Limb (tissue), 2 donors: ENCODE measurements around the gene SGMS1.

Experiments used
- DNase-seq, 2 donors: peaks; one replicate each; pipeline ENCODE4 v3.0.0-alpha.2; 2016; ENCODE audit errors: extremely low spot score in 2 of 2

The SGMS1 gene

DNA sequence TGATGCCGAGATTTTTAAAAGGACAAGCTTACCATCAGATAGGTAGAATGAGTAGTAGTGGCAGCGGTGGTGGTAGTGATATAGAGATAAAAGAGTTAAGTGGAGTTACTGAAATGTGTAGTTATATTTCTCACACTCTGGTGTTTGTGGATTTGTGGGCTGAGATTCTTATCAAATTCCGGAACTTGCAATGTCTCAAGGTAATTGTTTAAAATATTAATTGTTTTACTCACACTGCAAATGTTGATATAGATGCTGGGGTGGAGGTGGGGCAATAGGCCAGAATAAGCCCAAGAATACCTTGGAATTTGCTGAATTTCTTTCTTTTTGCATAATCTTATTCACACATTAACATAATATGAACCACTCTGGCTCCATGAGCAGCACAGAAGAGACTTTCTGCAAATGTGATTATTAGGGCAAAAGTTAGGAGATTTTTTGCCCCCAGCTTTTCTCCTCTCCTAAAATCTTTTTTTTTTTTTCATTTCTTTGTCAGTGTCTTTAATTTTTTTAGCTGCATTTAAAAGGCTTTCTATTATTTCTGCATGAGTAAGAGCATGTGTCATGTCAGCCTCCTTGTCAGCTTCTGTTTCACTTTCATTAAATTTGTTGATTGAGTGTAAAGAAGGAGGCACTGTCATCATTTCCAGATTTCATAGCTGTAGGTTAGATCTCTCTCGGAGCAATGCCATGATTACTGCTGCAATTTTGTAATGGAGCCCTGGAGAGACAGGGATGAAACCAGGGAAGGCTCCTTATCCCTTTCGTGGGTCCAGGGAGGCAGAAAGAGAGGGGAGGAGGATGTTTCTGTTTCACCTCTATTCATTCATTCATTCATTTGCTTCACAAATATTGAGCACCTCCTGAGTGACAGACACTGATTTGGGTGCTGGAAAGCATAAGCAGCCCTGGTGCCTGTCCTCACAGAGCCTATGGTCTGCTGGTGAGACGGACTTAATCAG lies 13.1 kb upstream of the SGMS1 start:
- no peak for DNase-seq

DNA sequence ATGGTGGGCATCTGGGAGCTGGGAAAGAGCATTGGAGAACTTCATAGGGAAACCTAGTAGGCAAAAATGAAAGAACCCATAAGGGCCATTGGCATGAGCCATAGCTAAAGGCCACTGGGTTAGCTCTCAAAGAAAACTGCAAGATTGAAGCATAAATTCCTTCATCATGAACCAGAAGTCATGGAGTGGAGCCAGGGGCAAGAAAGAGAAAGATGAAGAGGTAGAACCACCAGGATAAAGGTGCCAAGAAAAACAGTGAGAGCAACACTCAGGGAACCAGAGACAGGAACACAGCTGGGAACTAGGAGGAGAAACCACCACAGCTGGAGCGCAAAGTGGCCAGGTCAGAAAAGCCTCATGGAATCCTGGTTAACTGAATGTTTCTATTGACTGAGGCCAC lies 11.5 kb upstream of the SGMS1 start:
- no peak for DNase-seq

DNA sequence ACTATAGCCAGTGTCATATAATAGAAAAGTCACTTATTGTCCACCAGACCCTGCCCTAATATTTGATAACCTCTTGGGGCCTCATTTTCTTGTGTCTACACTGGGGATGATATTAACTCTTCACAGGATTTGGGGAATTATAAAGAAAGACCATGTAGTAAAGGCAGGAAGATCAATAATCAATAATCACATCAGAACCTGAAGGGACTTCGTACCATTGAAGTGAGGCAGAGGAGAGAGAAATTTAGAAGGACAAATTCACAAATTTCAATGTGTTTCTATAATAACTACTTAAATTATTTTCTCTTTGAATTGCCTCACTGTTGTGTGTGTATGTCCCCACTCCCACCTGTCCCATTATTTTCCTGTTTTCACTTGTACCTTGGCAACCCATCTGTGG lies 10.7 kb upstream of the SGMS1 start:
- no peak for DNase-seq

DNA sequence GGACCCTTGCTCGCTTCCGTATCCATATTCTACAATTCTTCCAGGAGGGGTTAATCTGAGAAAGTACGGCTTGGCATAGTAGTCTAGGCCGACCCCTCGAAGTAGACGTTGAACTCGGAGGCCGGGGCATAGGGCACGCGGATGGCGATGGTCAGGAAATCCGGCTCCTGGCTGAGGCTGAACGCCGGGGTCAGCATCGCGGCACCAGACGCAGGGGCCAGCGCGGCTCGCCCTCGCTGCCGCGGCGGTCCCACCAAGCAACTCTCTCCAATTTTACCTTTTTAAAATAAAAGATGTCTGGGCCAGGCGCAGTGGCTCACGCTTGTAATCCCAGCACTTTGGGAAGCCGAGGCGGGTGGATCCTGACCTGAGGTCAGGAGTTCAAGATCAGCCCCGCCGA lies 7.3 kb upstream of the SGMS1 start:
- no peak for DNase-seq

DNA sequence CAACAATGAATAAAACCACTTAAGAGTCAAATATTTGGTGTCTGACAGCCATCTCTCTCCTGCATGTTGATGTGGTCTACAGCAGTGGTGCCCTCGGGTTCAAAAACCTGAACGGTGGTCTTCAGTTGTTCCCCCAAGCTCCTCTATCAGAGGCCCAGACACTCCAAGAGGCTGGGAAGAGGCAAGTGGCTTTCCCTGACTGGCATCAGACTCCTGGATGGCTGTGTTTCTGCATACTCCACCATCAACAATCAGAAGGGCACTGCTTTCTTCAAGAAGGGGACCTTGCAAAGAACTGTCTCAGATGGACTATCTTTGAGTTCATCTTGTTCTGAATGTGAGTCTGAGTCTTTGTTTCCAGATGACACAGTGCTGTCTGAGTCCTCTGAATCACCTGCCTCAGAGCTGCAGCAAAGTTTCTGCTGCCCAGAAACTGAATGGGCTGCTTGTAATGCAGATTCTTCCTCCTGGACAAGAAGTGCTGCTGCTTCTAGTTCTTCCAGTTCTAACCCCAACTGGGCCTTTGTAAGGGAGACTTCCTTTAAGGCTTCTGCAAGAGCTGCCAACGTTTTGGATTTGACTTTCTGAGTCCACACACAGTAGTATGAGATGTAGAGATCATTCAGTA lies 5.9 kb upstream of the SGMS1 start:
- DNase-seq = no peak

DNA sequence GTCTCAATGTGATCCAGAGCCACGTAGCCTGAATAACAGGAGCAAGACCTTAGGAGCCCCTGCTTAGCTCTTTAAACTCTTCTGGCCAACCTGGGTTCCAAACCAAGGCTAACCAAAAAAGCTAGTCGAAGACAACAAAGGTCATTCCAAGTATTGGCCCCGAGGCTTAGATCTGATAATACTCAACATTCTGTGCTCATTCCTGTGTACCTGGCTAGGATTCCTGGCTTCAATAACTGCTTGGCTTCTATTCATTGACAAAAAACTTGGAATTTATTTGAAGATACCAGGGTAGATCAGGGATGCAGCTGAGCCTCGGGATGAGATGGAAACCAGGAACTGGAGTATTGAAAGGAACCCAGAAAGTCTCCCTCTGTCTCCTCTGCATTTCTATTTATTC lies 4.1 kb upstream of the SGMS1 start:
- DNase-seq = no peak

DNA sequence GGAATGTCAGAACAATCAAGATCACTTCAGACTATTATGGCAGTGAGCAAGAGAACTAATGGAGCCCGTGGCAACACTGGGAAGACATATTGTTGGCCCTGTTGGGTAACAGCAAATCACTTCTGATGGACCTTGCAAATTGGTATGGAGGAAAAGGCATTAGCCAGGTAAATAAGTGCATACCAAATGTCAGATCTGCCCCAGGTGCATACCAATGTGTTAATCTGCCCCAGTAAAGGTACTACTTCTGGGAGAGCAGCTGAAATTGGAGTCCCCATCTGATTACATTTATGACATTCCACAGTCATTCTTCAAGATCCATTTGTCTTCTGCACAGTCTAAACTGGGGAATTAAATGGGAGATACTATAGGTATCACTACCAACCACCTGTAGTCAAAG lies 3.7 kb upstream of the SGMS1 start:
- DNase-seq = no peak

DNA sequence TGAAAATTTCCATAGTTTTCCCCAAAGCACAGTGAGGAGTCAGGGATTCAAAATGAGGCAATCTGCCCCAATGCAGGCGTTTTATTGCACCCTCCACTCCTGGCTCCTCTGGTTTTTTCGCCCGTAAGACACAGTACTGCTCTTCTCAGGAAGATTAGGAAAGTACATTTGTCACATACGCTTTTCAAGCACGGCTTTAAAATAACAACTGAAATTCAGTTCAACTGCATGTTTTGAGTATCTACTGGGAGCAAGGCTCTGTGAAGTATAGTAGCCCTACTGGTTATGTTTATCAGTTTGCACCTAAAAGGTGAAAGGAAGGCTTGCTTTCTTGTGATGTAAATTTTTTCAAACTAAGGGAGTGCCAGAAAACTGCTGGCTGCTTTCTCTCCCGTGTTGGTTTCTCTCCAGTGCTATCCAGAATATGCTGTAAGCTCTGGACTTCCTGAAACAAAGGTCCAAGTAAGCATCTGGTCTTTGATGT lies 1.9 kb upstream of the SGMS1 start:
- DNase-seq = peak in 1 of 2 donors; percentile 15

DNA sequence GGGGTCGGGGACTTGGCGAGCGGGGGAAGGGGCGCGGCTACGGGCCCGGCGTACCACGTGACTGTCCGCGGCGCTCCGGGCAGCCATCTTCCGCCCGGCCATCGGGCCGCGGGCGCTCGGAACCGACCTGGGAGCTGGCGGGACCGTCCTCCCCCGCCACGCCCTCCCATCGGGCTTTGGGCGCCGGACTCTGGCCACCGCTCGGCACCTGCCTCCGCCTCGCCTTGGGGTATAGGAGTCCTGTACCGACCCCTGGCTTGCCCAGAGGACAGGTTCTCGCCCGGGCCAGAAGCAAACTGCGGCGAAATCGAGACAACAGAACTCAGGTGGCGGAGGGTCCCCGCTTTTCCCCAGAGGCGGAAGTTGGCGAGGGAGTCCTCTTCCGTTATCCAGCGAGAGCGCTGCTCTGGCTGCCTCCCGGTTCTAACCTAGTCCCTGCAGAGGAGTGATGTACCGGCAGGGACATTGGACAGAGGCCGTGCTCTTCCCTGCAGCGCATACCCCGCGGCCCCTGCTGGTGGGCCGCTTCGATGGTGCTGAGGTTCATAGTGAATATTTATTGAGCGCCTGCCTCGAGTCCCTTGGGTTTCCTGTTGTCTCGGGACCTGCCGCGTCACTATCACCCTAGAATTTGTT lies 1.2 kb upstream of the SGMS1 start:
- DNase-seq = peak in 1 of 2 donors; percentile 75

DNA sequence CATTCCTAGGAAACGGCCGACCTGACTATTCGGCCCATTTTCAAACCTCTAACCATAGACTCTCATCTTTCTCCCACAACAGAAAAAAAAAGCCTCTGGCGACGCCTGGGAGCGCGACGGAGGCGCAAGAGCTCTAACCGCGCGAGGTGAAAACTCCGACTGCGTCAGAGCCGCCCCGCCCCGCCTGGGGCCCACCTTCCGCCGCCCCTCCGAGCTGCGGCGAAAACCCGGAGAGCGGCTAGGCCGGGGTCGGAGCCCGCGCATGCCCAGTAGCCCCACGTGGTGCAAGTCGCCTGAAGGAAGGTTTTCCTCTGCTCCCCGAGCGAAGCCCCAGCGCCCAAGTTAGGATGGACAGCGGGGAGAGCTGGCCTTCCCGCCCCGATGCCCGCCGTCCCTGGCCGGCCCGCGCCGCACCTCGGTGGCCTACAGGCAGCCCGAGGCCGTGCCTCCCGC lies 683 bp upstream of the SGMS1 start:
- DNase-seq = peak; percentile 98

DNA sequence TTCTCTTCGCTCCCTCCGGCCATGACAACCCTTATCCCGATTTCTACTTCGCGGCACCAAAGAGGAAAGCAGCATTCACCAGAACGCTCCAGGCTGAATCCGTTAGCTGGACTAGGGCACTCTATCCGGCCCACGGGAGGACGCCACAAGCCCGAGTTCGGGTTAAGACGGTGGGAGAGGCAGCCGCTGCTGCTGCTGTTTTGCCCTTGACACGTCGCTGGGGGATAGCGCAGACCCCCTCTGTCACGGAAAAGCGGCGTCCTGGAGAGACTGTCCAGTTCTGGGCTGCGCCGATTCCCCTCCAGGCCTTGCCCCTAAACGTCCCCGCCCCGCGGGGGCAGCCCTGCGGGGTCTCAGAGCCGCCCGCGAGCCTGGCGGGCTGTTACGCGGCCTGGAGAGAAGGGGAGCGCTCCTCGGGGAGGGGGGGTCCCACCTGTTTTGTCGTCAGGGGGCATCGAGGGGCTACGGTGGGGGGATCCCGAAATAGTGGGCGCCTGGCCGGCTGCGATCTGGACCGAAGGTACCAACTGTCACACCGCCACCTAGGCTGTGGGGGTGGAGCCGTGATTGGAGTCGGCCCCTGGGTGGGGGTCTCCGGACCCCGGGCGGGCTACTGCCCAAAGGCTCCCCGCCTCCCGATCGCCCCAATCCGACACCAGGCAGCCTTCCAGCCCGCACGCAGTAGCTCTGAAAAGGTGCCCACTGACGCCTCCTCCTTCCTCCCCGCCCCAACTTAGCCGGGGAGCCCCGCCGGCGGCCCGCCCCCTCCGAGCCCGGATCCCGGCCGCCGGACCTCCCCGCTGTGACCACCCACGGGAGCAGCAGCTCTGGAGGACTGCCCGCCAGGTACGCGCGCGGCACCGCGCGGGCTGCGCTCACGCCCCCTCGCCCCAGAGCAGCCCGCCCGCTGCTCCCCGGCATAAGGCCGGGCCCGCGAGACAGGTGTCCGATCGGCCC lies 772 bp downstream of the SGMS1 start:
- DNase-seq = peak; percentile 27 to 72

DNA sequence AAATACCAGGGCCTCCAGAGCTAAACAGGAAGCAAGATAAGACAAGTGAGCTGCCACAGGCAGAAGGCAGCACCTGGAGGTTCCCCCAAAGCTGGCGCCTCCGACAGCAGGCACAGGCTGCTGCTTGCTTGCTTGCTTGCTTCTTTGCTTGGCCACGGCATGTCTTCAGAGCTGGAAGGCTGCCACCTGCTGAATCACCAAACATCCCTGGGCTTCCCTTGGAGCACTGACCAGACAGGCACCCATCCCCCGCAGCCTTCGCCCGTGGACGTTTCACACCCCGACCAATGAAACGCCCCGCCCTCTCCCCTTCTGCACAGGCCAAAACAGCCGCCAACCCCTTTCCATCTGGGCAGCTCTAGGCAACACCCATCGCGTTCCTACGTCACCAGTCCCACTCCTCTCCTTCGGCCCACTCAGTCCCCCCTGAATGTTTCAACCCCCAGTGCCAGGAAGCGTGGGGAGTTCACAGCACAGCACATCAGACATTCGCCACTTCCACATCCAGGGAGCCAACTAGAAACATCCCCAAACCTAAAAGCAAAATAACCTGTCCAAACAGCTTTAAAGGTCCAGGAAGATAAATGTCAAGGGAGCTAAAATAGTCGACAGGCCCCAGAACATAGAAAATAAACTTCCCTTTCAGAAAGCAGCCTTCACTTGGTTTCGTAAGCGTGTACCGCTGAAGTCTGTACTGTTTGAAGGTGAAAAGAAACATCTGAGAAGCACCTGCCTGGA lies 1.6 kb downstream of the SGMS1 start:
- peak; percentile 83 to 84 for DNase-seq

DNA sequence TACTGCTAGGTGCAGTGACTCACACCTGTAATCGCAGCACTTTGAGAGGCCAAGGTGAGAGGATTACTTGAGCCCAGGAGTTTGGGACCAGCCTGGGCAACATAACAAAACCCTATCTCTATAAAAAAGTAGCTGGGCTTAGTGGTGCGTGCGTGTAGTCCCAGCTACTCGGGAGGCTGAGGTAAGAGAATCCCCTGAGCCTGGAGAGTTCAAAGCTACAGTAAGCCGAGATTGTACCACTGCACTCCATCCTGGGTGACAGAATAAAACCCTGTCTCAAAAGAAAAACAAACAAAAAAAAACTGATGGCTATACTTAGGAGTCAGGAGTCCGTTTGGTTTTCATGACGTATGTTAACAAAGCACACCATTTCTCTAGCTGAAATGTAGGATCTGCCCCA lies 2.9 kb downstream of the SGMS1 start:
- DNase-seq = no peak

DNA sequence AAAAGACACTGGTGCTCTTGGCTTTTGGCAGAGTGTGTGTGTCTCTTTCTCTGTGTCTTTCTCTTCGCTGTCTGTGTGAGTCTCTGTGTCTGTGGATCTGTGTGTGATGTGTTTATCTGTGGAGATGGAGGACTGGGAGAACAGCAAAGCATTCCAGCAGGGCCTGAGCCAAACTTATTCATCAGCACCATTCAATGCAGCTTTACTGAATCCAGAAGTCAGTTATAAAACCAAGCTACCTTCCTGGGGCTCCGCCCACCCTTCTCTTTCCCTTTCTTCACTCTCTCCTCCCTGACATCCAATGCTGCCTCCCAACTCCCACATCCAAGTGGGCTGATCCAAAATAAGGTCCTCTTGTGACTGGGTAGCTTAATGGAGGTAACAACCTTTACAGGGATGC lies 3.9 kb downstream of the SGMS1 start:
- no peak for DNase-seq

DNA sequence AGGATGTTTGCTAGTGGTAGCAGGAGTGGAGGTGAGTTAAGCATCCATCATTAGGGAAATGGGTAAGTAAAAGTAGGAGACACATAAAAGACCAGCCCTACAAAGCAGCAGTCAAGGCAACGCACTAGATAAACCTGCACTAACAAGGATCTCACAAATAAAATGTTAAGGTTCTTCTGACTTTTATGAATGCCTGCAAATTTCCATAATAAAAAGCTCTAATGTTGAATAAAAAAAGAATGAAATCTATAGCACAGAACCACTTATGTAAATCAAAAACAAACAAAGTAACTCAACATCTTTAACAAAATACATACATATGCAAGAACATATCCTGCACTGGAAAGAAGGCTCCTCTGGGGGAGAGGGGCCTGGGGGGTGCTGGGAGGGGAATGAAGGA lies 4.6 kb downstream of the SGMS1 start:
- DNase-seq = no peak

DNA sequence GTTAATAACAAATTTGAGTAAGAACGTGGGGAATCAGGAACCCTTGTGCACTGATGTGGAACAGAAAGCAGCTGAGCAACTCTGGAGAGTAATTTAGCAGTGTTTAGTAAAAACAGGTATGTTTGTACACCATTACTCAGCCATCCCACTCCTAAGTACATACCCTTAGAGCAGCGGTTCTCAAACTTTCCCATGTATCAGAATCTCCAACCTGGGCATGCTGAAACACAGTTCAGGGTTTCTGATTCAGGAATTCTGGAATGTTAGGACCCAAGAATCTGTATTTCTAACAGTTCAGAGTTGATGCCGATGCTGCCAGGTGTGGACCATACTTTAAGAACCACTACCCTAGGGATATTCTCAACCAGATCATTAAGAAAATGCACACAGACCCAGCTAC lies 5.1 kb downstream of the SGMS1 start:
- DNase-seq = no peak

DNA sequence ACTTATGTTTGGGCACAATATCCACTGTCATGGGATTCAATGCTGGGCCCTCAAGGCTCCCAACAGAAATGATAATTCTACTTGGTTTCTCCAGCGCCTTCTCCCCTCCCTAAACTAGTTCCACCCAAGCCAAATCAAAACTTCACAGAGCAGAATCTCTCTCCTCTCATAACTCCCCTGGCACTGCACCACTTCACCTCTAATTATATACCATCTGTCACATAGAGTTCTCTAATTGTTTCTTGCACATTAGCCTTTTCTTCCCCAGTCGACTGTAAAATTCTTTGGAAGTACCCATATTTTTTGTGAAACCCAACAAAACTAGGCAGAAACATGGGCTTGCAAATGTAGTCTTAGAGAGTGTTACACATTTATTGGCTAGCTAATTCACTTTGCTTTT lies 8.1 kb downstream of the SGMS1 start:
- DNase-seq = no peak

DNA sequence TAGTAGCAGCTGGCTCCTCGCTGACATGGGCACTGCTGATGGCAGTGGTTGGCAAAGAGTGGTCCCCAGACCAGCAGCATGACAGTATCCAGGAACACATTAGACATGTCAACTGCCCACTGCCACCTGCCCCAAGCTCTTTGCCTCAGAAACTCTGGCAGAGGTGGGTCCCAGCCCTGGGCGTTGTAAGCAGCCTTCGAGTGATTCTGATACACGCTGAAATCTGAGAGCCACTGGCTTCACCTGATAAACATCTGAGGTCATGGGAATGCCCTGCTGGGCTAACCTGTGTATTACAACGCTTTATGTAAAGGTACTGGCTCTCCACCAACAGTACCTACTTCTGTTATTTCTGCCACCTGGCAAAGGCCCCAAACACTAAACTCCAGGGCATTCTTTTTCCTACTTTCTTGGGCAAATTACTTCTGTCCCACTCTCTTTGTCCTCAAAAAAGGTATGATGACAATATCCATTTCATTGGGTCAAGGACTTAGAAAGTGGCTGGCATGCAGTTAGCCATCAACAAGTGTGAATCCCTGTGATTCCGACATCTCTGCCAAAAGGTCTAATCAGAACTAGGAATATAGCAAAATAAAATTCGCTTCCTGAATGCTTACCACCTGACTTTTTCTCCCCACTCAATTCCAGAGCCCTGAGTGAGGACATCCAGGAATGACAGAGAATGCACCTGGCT lies 9.2 kb downstream of the SGMS1 start:
- DNase-seq = no peak

DNA sequence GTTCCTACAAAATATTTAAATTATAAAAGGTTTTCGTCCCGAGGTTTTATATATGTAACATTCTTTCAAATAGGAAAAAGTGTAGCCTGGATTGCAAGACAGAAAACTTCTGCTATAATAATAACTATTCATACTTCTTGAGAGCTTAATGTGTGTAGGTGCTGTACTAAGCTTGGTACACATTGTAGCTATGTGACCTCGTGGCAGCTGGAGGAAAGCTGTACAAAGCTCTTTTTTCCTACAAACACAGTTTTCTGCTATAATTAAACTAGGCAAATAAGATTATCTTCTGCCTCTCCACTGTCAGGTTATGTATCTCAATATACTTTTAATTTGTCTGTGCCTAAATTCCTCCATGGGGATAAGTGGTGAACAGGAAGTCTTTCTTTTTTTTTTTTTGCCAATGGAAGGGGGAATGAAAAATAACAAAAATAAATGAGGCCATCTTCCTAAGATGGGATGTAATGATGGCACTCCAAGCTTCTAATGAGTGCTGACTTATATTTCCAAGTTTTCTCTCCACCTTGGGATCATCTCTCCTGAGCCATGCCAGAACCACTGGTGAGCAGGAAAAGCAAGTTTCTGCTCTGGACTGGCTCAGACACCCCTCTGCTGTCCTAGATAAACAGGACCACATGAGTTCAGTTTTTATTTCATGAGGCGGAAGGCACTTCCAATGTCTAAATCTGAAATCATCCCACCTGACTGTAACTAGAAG lies 9.9 kb downstream of the SGMS1 start:
- DNase-seq = no peak
